ENCODE data around the gene COG7. TPM values are rescaled to one million over a fixed set of nuclear protein-coding genes. Genes with fewer than 3 reads are reported as not detected.

The COG7 gene
- total and polyA plus RNA-seq, 11 donors: 7.8 to 16.8 (median 12.2) TPM

DNA sequence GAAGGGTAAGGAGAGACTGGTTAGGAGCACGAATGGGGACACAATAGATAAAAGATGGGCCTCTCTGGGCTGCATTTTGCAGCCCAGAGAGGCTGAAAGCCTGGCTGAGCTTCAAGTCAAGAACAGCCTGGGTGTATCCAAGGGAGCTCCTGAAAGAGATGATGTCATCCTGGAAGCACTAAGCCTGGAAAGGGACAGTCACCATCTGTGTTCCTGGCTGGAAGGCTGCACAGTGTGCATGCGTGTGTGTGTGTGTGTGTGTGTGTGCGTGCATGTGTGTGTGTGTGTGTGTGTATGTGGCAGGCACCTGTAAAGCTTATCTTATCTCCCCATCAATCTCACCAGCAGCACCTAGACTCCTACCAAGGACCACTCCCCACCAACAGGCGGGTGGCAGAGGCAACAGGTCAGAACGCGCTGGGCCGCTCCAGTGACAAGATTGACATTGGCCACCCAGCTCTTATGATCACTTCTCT is 44.1 kb downstream of the COG7 start:
- H3K4me1 ChIP-seq: peaks cover 0 to 6% (median 0%) of the 10 kb centered on the region in 12 donors
- DNase-seq: peak in 4 of 5 donors; percentile 47 to 68 (median 60)
- H3K27me3 ChIP-seq: no peaks in the 10 kb centered on the region
- H3K9me3 ChIP-seq: no peaks in the 10 kb centered on the region
- WGBS, 4 donors: 66 to 79% (median 72%) methylated on average over 7 of the region's 7 CpGs
- peak; percentile 95 to 98 (median 96) for ATAC-seq
- TF ChIP-seq, protein P1, sequence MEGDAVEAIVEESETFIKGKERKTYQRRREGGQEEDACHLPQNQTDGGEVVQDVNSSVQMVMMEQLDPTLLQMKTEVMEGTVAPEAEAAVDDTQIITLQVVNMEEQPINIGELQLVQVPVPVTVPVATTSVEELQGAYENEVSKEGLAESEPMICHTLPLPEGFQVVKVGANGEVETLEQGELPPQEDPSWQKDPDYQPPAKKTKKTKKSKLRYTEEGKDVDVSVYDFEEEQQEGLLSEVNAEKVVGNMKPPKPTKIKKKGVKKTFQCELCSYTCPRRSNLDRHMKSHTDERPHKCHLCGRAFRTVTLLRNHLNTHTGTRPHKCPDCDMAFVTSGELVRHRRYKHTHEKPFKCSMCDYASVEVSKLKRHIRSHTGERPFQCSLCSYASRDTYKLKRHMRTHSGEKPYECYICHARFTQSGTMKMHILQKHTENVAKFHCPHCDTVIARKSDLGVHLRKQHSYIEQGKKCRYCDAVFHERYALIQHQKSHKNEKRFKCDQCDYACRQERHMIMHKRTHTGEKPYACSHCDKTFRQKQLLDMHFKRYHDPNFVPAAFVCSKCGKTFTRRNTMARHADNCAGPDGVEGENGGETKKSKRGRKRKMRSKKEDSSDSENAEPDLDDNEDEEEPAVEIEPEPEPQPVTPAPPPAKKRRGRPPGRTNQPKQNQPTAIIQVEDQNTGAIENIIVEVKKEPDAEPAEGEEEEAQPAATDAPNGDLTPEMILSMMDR (IDR thresholded peaks at IDR 0.05): no peak
- no peak for TF ChIP-seq POLR2A (IDR thresholded peaks at IDR 0.05)
- intact Hi-C loops (cut with DNase I): loop anchor here in 1 of 10 donors (10.0 kb wide), 1 partner anchor 224 kb away; the partner anchor contains the start of gene SCNN1G
- H3K4me3 ChIP-seq: no peak overlapping the region
- peaks cover 0 to 87% (median 81%) of the 10 kb centered on the region in 9 donors for H3K36me3 ChIP-seq
- peak overlapping the region in 2 of 12 donors; percentile 24 to 54 for H3K27ac ChIP-seq

DNA sequence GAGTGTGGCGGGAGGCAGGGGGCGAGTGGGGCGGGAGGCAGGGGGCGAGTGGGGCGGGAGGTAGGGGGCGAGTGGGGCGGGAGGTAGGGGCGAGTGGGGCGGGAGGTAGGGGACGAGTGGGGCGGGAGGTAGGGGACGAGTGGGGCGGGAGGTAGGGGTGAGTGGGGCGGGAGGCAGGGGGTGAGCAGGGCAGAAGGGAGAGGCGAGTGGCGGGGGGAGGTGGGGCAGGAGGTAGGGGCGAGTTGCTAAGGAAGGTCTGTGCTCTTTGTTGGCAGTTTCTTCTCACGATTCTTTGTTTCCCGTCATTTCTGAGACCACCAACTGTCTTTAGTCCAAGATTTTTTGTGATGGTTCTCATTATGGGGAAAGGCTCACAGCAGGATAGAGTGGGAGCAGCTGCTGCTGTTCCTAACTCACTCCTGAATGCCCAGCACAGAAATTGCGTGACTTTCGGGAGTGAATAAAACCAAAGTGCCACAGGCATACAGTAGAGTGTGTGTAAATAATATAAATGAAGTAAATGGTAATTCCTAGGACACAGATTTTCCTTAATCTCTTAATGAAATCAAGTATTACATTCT is 44.7 kb downstream of the COG7 start:
- H3K27ac ChIP-seq: peak overlapping the region in 2 of 12 donors; percentile 24 to 46

DNA sequence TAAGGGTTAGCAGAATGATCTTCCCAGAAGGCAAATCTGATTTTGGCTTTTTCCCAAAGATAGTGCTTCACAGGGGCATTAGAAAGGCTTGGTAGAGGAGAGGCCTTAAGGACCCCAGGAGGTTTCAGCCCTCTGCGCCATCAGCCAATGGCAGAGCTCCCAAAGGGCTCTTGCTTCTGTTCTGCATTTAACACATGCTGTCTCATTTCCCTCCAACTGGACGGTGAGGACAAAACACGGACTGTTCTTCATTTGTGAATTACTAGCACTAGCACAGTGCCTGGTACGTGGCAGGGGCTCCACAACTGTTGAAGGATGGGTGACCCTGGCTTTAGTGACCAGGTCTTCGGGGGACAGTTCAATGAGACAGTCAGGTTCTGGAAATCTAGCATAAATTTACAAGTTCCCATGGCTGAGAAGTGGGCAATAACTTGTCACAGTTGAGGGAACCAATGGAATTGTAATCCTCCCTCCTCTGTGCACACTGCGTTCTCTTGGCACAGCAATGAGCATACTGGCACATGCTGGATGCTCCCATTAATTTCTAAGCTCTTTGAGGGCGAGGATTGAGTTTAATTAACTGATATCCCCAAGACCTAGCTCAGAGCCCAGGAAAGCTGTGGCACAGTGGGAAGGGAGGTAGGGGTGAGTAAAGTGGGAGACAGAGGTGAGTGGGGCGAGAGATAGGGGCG is 45.4 kb downstream of the COG7 start:
- Histone ChIP-seq H3K9me3 (no peaks in the 10 kb centered on the region), H3K27me3 (no peaks in the 10 kb centered on the region), H3K36me3 (peaks cover 0 to 87% (median 81%) of the 10 kb centered on the region in 9 donors), H3K4me1 (peaks cover 0 to 6% (median 0%) of the 10 kb centered on the region in 12 donors), H3K27ac (no peak overlapping the region), H3K4me3 (no peak overlapping the region)
- intact Hi-C loops (cut with DNase I): loop anchor here in 1 of 10 donors (10.0 kb wide), 1 partner anchor 223 kb away; the partner anchor contains the start of gene SCNN1G
- 88 to 95% (median 92%) methylated on average over 7 to 9 of the region's 9 CpGs for WGBS, 4 donors
- TF ChIP-seq, protein P1 (IDR thresholded peaks at IDR 0.05): no peak
- no peak for TF ChIP-seq POLR2A (IDR thresholded peaks at IDR 0.05)
- DNase-seq: no peak
- no peak for ATAC-seq

More for the DNA sequence above, 44.7 kb downstream of the COG7 start:
- no peak overlapping the region for H3K4me3 ChIP-seq
- ATAC-seq (peak in 2 of 4 donors; percentile 6 to 24), DNase-seq (no peak)
- TF ChIP-seq POLR2A (IDR thresholded peaks at IDR 0.05): no peak
- TF ChIP-seq, protein P1 (IDR thresholded peaks at IDR 0.05): no peak
- H3K27me3 ChIP-seq: no peaks in the 10 kb centered on the region
- 82 to 91% (median 87%) methylated on average over 11 to 17 of the region's 21 CpGs for WGBS, 4 donors
- intact Hi-C loops (cut with DNase I): loop anchor here in 1 of 10 donors (10.0 kb wide), 1 partner anchor 224 kb away; the partner anchor contains the start of gene SCNN1G
- H3K9me3 ChIP-seq: no peaks in the 10 kb centered on the region
- H3K36me3 ChIP-seq: peaks cover 0 to 87% (median 81%) of the 10 kb centered on the region in 9 donors
- peaks cover 0 to 6% (median 0%) of the 10 kb centered on the region in 12 donors for H3K4me1 ChIP-seq

All from heart left ventricle (tissue), 16 donors.